HepG2 (cell line): ENCODE results near the gene SPDYE6. TPM values are rescaled to one million over a fixed set of nuclear protein-coding genes. Genes with fewer than 3 reads are reported as not detected.

ENCODE experiments used
- ATF7-NPFF ChIP-seq: sonication (generic); formaldehyde crosslinking; IDR thresholded peaks from 2 replicates; pipeline ENCODE4 v1.8.1; 2023; ENCODE audit warnings: mild to moderate bottlenecking, low read depth, missing genetic modification reagents, moderate library complexity
- BATF2 ChIP-seq: sonication (generic); formaldehyde crosslinking; IDR thresholded peaks from 2 replicates; pipeline ENCODE4 v1.8.0; 2022; ENCODE audit warnings: mild to moderate bottlenecking, missing genetic modification reagents, moderate library complexity
- CCDC6 ChIP-seq: sonication (generic); formaldehyde crosslinking; IDR thresholded peaks from 2 replicates; pipeline ENCODE4 v1.8.1; 2022; ENCODE audit warnings: mild to moderate bottlenecking, missing genetic modification reagents, moderate library complexity
- DNMT1 ChIP-seq: sonication (generic); formaldehyde crosslinking; IDR thresholded peaks from 2 replicates; pipeline ENCODE4 v1.5.1; 2020; ENCODE audit warnings: mild to moderate bottlenecking, missing genetic modification reagents
- HCFC1 ChIP-seq: fragments of 150-350 bp; IDR thresholded peaks from 2 replicates; pipeline ENCODE4 v1.6.1; 2014; ENCODE audit warnings: low read depth, low read length
- HDAC1 ChIP-seq: sonication (generic); formaldehyde crosslinking; IDR thresholded peaks from 2 replicates; pipeline ENCODE4 v1.5.1; 2020; ENCODE audit warnings: mild to moderate bottlenecking, missing genetic modification reagents
- HIVEP1 ChIP-seq: sonication (generic); formaldehyde crosslinking; IDR thresholded peaks from 2 replicates; pipeline ENCODE4 v1.4.0; 2020; ENCODE audit warnings: mild to moderate bottlenecking, missing genetic modification reagents
- HMGXB4 ChIP-seq, 2 experiments: sonication (generic) in 1 of 2; formaldehyde crosslinking in 1 of 2; IDR thresholded peaks; 2 replicates each; pipeline versions ENCODE4 v1.4.0 to v1.6.1; 2018 to 2020; ENCODE audit warnings: missing genetic modification reagents in 2 of 2, borderline replicate concordance in 1 of 2, low read depth in 1 of 2, mild to moderate bottlenecking in 1 of 2, missing biosample characterization in 1 of 2
- LBX2 ChIP-seq: sonication (generic); formaldehyde crosslinking; IDR thresholded peaks from 2 replicates; pipeline ENCODE4 v1.5.0; 2020; ENCODE audit warnings: missing genetic modification reagents, mild to moderate bottlenecking, borderline replicate concordance
- MATR3 ChIP-seq: sonication (generic); formaldehyde crosslinking; IDR thresholded peaks from 2 replicates; pipeline ENCODE4 v1.4.0; 2020; ENCODE audit warnings: missing genetic modification reagents
- MTA3 ChIP-seq: sonication (generic); formaldehyde crosslinking; IDR thresholded peaks from 2 replicates; pipeline ENCODE4 v1.4.0; 2020; ENCODE audit warnings: missing genetic modification reagents
- NFKBIZ ChIP-seq: IDR thresholded peaks from 2 replicates; pipeline ENCODE4 v1.6.1; 2018; ENCODE audit warnings: missing genetic modification reagents, missing compliant biosample characterization
- PAF1 ChIP-seq: IDR thresholded peaks from 2 replicates; pipeline ENCODE4 v1.6.1; 2016; ENCODE audit warnings: missing genetic modification reagents, missing compliant biosample characterization
- PCBP1 ChIP-seq: fragments of 200-400 bp; formaldehyde crosslinking; IDR thresholded peaks from 2 replicates; pipeline ENCODE4 v1.6.1; 2017; ENCODE audit warnings: mild to moderate bottlenecking, low read depth, low read length, borderline replicate concordance
- SNAI1 ChIP-seq: sonication (generic); formaldehyde crosslinking; IDR thresholded peaks from 2 replicates; pipeline ENCODE4 v1.5.0; 2020; ENCODE audit warnings: mild to moderate bottlenecking, missing genetic modification reagents, borderline replicate concordance
- TCF7 ChIP-seq: sonication (generic); IDR thresholded peaks from 2 replicates; pipeline ENCODE4 v1.6.1; 2016; ENCODE audit warnings: antibody characterized with exemption, low read depth
- THAP11 ChIP-seq: IDR thresholded peaks from 2 replicates; pipeline ENCODE4 v1.6.1; 2016; ENCODE audit warnings: missing biosample characterization, missing genetic modification reagents
- ZBTB43 ChIP-seq: sonication (generic); formaldehyde crosslinking; conservative IDR thresholded peaks from 2 replicates; pipeline ENCODE4 v1.4.0; 2020; ENCODE audit warnings: missing genetic modification reagents
- ZNF260 ChIP-seq: sonication (generic); formaldehyde crosslinking; IDR thresholded peaks from 2 replicates; pipeline ENCODE4 v1.4.0; 2020; ENCODE audit warnings: missing genetic modification reagents, low read depth, mild to moderate bottlenecking, borderline replicate concordance
- ZNF329 ChIP-seq: sonication (generic); formaldehyde crosslinking; IDR thresholded peaks from 2 replicates; pipeline ENCODE4 v1.9.0; 2021; ENCODE audit warnings: low read depth, mild to moderate bottlenecking, missing genetic modification reagents
- ZNF333 ChIP-seq: sonication (generic); formaldehyde crosslinking; IDR thresholded peaks from 2 replicates; pipeline ENCODE4 v1.4.0; 2020; ENCODE audit warnings: mild to moderate bottlenecking, missing genetic modification reagents, borderline replicate concordance
- ZNF350 ChIP-seq: sonication (generic); formaldehyde crosslinking; IDR thresholded peaks from 2 replicates; pipeline ENCODE4 v1.4.0; 2020; ENCODE audit warnings: mild to moderate bottlenecking, low read depth, missing genetic modification reagents, borderline replicate concordance
- ZNF530 ChIP-seq: sonication (generic); formaldehyde crosslinking; IDR thresholded peaks from 2 replicates; pipeline ENCODE4 v1.5.0; 2020; ENCODE audit warnings: low read depth, mild to moderate bottlenecking, missing genetic modification reagents
- ZNF557 ChIP-seq: sonication (generic); formaldehyde crosslinking; IDR thresholded peaks from 2 replicates; pipeline ENCODE4 v1.4.0; 2020; ENCODE audit warnings: missing genetic modification reagents
- ZNF737 ChIP-seq: sonication (generic); formaldehyde crosslinking; IDR thresholded peaks from 2 replicates; pipeline ENCODE4 v1.5.0; 2020; ENCODE audit warnings: missing genetic modification reagents, mild to moderate bottlenecking, borderline replicate concordance
- ZNF768 ChIP-seq: sonication (generic); formaldehyde crosslinking; IDR thresholded peaks from 2 replicates; pipeline ENCODE4 v1.4.0; 2020; ENCODE audit warnings: missing genetic modification reagents
- ZNF777 ChIP-seq: sonication (generic); formaldehyde crosslinking; IDR thresholded peaks from 2 replicates; pipeline ENCODE4 v1.4.0; 2020; ENCODE audit warnings: missing genetic modification reagents
- polyA plus RNA-seq, 8 experiments: library from polyadenylated mRNA; depleted of rRNA in 3 of 8; stranded (reverse) in 7 of 8; unstranded in 1 of 8; fragments of >200 nt; fragmentation: Illumina TruSeq in 4 of 8; extraction: Trizol in 4 of 8; gene quantifications; 2 replicates each; pipeline versions ENCODE4 v1.2.1 to v1.2.3, GENCODE V29; 2011 to 2016; ENCODE audit warnings: low read depth in 4 of 8, missing spikeins in 1 of 8, mixed read lengths in 1 of 8; ENCODE audit not compliant: insufficient read depth in 1 of 8
- total RNA-seq, 5 experiments: library from RNA; depleted of rRNA; stranded (reverse); fragments of >200 nt; fragmentation: Illumina TruSeq; extraction: Trizol; gene quantifications; 2 replicates each; pipeline ENCODE4 v1.2.3, GENCODE V29; 2016; ENCODE audit warnings: low read depth in 1 of 5

SPDYE6 gene
- total and polyA plus RNA-seq, 2 of the 13 experiments (the other 11 are each of a cell fraction or from before 2014, with no cell fraction given): 0.07 TPM; not detected in 1

DNA sequence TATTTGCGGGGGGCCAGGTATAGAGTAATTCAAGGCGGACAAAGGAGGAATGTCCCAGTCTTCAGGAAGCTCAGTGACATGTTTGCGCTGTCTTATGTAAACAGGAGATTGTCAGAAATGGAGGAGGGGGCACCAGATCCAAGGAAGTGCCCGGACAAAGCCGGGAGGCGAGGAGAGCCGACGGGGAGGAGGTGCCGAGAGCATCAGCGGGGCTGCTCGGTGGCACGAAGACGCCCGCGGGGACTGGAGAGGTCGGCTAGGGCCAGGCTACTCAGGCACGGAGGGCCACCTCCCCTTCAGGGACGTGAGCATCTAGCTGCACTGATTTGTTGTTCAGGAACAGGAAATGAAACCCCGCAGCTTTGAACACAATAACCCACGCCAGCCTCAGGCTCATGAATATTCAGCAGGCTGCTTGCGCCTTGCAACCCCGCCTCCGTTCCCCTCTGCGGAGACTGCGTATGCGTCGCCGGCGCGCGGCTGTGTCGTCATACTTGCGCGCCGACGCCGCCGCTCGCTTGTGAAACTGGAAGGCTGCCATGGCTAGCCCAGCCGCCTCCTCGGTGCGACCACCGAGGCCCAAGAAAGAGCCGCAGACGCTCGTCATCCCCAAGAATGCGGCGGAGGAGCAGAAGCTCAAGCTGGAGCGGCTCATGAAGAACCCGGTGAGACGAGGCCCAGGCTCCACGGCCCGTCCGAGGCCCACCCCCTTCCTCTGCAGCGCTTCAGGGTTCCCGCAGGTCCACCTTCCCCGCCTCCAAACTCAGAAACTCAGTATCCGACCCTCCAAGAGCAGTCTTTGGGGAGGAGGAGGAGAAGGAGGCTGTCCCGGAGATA lies 39.8 kb upstream of the SPDYE6 start, which contains the start of gene PRKRIP1 (continued):
- no peak for TF ChIP-seq MATR3 (CRISPR knock-in tag)
- TF ChIP-seq ZNF333 (CRISPR knock-in tag): no peak
- TF ChIP-seq TCF7: no peak
- 0 out of 2 replicates have a peak, but pooled peaks have one; percentile 59 for TF ChIP-seq PCBP1
- TF ChIP-seq ZNF530 (CRISPR knock-in tag): no peak
- no peak for TF ChIP-seq LBX2 (CRISPR knock-in tag)
- peak; percentile 66; the same call in 1 of the 2 replicates for TF ChIP-seq ZNF768 (CRISPR knock-in tag)
- peak; percentile 77; the same call in 1 of the 2 replicates for TF ChIP-seq ZNF350 (CRISPR knock-in tag)
- peak; percentile 52 to 64; a peak in 3 of 4 replicates for TF ChIP-seq HMGXB4 (CRISPR knock-in tag; IDR thresholded peaks at IDR 0.05; ENCODE audit: borderline replicate concordance in 1 of 2, low read depth in 1 of 2)
- TF ChIP-seq ZBTB43 (CRISPR knock-in tag): no peak
- TF ChIP-seq HDAC1 (CRISPR knock-in tag): peak; percentile 75
- TF ChIP-seq PAF1 (CRISPR knock-in tag): no peak
- TF ChIP-seq ZNF329 (CRISPR knock-in tag): no peak
- 0 out of 2 replicates have a peak, but pooled peaks have one; percentile 28 for TF ChIP-seq ZNF737 (CRISPR knock-in tag)
- TF ChIP-seq CCDC6 (CRISPR knock-in tag): 0 out of 2 replicates have a peak, but pooled peaks have one; percentile 41
- TF ChIP-seq HCFC1: peak; percentile 67
- no peak for TF ChIP-seq SNAI1 (CRISPR knock-in tag)
- peak; percentile 82 for TF ChIP-seq THAP11 (CRISPR knock-in tag)
- TF ChIP-seq BATF2 (CRISPR knock-in tag): no peak
- no peak; the same call in 1 of the 2 replicates for TF ChIP-seq ATF7-NPFF (CRISPR knock-in tag)
- no peak for TF ChIP-seq NFKBIZ (CRISPR knock-in tag)
- peak; percentile 59; the same call in 1 of the 2 replicates for TF ChIP-seq DNMT1 (CRISPR knock-in tag)
- TF ChIP-seq MTA3 (CRISPR knock-in tag): no peak
- no peak for TF ChIP-seq ZNF557 (CRISPR knock-in tag)
- TF ChIP-seq ZNF777 (CRISPR knock-in tag): no peak
- no peak for TF ChIP-seq HIVEP1
- TF ChIP-seq ZNF260 (CRISPR knock-in tag): no peak
